Right hindlimb (tissue), 1 donor: Measurements from ENCODE around the gene NRL.

Source experiments
- DNase-seq: peaks from one replicate; pipeline ENCODE4 v3.0.0-alpha.2; 2018

The NRL gene

DNA sequence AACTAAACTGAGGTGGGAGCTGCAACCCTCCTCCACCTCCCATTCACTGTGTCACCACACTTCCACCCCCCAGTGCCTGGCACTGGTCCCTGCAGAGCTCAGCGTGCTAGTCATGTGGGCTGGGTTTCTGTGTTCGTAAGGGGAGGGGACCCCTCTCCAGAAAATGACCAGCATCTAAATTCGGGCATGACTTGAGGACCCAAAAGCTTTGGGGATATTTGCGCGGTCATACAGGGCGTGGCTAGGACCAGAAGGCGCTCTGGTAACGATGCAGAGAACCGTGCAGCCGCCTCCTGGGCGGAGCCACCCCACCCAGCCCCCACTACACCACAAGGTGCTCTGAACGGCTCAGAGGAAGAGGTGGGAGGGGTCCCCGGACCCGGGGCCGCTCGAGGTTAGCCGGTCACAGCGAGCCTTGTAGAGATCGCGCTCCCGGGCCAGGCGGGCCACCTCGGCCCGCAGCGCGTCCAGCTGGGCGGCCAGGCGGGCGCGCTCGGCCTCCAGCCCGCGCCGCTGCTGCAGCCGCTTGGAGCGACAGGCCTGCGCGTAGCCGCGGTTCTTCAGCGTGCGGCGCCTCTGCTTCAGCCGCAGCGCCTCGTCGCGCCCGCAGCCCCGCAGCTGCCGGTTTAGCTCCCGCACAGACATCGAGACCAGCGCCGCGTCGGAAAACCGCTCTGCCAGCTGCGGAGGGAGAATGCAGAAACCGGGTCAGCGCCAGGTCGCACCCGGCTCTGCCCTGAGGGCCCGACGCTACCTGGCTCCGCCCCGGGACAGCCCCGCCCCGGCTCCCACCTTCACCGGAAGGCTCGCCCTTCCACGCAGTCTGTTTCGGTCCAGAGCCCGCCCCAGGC, 33.6 kb downstream of the NRL start:
- DNase-seq, result peak; percentile 44

DNA sequence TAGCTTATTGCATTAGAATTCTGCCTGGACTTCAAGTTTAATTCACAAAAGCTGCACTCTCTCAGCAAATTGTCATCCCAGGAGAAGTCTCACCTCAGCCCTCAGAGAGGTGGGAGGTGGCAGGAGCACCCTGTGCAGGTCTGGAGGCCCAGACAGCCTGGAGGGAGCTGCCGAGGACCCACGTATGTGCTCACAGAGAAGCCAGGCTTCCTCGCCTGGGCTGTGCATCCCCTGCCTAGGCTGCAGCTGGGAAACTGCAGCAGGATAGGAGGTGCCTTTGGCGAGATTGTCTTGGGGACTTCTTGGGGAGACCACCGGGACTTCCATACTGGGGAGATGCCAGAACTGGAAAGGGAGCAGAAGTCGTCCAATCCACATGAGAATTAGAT, 34.6 kb downstream of the NRL start:
- DNase-seq, result no peak

DNA sequence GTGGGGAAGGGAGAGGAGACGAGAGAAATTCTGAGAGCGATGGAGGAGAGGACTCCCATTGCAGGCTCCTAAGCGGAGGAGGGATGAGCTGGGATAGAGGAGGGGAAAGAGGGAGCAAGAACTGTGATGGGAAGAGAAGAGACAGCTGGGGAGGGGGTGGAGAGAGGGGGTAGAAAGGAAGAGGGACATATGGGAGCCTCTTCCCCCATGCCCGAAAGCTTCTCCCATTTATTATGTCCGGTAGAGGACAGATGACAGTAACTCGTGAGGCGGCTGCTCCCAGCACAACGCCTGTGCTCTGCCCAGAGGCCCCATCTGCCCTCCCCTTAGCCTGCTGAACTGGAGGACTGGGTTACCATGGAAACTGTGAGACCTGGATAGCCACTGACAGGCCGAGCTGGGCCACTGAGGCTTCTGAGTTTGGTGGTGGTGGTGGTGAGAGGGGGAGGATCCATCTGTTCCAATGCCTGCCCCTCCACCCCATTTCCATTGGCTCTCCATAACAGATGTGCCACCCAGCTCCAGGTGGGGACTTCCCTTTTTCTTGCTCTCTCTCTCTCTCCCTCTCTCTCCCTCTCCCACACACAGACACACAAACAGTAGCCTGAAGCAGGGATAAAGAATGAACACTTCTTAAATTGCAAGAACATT, 35.1 kb downstream of the NRL start:
- no peak for DNase-seq

DNA sequence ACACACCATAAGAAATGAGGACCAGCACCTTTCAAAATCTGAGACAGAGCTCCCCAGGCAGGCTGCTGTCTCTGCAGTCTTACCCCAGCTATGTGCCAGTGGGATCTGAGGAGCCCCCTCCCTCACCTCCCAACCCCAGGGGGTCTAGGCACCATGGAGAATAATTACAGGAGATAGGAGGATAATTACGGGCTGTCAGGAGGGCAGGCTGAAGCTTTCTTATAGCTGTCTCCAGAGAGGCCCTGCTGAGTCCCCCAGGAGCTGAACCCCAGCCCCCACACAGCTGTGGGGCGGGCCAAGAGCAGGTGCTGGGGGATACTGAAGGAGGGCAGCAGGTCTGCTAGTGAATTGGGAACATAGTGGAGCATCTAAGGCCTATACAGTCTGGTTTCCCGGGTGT, 36.6 kb downstream of the NRL start:
- DNase-seq, result no peak

DNA sequence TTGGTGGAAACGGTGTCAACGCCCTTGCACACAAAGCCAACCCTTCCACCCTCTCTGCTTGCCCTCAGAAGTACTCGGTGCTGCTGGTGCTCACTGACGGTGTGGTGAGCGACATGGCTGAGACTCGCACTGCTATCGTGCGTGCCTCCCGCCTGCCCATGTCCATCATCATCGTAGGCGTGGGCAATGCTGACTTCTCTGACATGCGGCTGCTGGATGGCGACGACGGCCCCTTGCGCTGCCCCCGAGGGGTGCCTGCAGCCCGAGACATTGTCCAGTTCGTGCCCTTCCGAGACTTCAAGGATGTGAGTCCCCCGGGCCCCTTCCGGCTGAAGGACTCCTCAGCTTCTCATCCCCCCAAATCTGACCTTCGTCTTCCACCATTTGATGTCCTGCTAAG, 37.7 kb downstream of the NRL start:
- DNase-seq, result no peak

DNA sequence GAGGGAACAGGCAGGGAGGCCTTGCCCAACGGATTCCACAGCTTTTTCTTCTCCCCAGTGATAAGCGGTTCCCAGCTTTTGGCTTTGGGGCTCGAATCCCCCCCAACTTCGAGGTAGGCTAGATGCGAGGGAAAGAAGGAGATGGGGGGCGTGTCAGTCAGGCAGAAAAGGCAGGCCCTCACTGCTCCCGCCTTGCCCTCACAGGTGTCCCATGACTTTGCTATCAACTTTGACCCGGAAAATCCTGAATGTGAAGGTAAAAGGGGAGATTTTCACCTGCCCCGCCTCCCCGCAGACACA, 38.5 kb downstream of the NRL start:
- no peak for DNase-seq

DNA sequence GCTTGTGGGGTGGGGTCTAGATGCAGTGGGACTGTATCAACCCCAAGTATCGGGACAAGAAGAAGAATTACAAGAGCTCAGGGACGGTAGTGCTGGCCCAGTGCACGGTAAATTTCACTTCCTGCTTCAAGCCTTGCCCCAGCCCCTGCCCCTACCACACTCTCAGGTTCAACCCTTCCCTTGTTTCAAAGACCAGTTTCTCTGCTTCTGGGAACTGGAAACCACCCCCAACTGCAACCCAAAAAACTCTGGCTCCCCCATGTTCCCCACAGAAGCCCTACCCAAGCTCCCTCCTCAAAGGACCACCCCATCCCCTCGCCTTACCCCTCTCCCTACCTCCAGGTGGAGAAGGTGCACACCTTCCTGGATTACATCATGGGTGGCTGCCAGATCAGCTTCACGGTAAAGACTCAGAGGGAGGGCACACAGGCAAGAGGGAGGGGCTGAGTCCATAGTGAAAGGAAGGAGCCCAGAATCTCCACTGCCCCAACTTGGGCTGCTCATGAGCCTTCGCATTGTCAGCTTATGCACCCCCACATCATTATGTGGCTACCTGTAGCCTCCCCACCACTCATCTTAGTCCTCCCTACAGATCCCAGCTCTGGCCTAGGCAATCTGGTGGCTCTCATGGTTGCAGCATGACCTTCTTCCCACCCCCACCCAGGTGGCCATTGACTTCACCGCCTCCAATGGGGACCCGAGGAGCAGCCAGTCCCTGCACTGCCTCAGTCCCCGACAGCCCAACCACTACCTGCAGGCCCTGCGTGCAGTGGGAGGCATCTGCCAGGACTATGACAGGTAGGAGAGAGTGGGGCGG, 39.1 kb downstream of the NRL start:
- DNase-seq, result no peak

DNA sequence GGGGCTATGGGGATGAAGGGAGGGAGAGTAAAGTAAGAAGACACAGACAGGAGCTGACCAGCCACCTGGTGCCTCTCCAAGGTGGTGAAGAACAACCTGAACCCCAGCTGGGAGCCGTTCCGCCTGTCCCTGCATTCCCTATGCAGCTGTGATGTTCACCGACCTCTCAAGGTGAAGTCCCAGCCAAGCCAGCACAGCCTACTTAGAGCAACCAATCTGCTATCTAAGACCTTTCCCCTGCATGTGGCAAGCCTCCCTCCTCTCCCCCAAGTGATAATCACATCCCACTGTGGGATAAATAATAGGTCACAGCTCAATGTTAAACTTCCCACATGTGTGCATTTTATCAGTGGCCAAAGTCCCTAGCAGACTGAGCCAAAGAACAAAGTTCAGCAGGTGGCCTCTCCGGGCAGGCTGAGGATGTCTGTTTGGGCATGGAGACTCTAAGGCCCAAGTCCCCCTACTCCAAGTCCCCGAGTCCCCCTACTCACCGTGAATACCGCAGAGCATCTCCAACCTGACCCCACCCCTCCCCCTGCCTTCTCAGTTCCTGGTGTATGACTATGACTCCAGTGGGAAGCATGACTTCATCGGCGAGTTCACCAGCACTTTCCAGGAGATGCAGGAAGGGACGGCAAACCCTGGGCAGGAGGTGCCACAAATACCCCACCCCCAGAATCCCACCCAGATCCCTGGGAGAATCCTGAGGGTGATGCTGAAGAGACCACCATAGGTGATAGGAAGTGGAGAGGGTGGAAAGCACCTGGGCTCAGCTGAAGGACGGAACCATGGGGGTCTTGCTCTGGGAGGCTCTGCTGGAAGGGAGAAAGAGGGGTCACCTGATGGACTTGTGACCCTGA, 39.9 kb downstream of the NRL start:
- DNase-seq, result no peak

DNA sequence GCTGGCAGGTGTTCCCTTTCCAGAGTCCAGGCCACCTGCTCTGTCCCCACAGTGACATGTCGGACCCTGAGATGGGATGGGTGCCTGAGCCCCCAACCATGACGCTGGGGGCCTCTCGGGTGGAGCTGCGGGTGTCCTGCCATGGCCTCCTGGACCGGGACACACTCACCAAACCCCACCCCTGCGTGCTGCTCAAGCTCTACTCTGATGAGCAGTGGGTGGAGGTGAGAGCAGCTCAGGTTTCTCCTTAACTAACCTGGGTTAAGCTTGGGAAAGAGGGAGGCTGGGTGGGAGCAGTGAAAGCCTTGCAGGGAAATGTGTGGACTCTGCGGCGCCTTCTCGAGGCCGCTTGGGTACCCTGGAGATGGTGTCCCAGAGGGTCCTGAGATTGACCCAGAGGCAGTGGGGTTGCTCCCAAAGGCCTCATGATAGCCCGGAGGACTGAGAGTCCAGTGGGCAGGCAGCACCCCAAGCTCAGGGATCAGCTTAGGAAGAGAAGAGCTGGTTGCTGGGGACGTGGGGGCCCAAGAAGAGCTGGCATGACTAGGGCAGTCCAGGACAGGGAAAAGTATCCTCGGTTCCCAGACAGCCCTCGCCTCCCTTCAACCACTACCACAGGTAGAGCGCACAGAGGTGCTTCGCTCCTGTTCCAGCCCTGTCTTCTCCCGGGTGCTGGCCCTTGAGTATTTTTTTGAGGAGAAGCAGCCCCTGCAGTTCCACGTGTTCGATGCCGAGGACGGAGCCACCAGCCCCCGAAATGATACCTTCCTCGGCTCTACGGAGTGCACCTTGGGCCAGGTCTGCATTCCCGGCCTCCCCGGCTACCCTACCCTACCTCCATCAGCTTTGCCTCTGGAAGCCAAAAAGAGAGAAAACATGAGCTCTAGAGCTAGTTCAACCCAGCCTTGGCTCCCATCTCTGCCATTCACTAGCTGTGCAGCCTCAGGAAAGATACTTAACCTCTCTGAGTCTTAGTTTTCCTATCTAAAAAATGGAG, 41.6 kb downstream of the NRL start:
- DNase-seq, result no peak

DNA sequence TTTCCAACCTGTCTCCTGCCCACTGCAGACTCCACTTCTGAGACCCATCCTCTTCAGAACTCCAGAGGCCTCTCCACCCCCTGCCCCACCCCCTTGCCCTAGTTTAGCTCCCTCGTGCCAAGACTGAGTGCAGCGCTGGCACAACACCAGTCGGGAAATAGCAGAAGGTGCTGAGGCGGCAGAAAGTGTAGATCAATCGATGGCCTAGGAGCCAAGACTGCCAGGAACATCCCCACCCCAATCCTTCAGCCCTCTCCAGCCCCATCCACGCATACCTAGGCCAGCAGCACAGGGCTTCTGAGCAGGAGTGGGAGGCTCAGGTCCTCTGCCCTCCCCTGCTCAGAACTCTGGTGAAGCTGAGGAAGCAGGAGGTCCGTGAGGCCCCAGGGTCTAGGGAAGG, 42.3 kb downstream of the NRL start:
- DNase-seq, result no peak

DNA sequence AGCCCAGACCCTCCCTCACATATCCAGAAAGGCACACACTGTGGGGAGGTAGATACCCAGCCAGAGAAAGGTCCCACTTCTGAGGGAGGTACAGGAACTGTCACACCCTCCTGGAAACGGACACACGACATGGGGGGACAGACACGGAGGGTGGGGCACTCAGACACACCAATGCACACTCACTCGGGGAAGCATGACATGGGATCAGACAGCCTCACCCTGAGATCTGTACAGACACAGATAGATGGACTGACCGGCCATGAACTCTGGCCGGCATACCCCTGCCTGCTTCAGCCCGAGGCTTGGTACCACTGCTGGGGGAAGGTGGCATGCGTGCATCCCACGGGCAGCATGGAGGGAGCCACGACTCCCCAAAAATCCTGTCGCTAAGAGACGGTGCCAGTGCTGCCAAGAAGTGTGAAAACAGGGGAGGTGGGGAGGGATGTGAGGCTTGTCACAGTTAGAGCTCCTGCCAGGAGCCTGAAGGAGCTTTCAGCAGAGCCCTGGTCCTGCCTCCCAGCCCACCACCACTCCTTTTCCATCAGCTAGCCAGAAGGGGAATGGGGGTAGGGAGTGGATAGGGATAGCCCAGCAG, 42.8 kb downstream of the NRL start:
- DNase-seq, result no peak

DNA sequence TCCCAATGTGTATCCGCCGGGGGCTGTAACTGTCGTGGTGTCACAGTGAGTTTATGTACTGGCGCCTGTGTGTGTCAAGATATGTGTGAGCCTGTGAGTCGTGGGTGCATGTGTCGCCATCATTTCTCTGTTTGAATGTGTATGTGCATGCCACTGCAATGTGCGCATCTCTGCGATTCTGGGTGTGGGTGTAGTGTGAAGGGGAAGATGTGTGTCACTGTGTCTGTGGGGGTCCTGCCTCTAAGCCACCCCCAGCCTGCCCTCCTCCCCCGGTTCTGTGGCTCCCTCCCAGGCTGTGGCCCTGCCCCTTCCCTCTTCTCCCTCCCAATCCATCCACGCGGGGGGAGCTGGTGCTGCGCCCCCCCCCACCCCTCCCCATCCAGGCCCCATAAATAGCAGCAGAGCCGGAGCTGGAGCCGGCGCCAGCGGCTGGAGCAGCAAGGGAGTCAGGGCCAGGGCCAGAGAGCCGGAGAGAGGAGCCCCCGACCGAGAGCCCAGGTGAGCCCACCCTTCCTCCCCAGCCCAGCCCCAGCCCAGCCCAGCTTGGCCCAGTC, 43.5 kb downstream of the NRL start, which contains the start of gene CPNE6:
TSS of gene CPNE6 (plus strand) at position 419 of the 554 bp plus-strand sequence. CDS start 1,375 bp downstream, outside the sequence.
- no peak for DNase-seq

DNA sequence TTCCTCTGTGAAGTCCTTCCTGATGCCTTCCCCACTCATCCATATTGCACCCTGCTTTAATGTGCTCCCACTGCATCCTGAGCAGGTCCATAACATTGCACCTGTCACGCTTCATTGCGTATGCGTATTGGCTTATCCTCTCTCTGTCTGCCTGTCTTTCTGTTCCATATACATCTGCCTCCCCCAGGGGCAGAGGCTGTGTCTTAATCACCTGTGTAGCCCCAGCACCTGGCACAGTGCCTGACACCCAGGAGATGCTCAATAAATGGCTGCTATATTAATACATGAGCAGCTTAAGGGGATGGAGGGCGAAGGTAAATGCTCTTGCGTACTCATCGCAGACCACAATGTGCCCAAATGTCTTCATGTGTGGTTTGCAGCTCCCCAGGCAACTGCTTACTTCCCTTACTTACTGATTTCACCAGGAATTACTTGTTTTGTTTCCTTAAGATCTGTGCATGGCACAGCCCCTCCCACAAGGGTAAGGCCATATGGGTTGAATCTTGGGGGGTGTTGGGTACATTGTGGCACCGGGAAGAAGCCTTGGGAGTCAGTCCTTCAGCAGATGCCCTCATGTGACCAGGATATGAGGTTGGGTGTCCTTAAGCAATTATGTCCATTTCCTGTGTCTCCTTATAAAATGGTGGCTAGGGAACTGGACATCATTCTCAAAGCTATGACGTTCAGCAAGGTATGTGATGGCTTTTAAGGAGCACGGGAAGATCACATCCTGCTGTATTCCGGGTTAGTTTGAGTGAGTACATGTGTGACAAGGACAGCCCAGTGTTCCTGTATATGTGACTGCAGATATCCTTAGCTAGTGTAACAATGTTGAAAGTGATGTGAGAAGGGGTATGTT, 44.2 kb downstream of the NRL start:
- no peak for DNase-seq

DNA sequence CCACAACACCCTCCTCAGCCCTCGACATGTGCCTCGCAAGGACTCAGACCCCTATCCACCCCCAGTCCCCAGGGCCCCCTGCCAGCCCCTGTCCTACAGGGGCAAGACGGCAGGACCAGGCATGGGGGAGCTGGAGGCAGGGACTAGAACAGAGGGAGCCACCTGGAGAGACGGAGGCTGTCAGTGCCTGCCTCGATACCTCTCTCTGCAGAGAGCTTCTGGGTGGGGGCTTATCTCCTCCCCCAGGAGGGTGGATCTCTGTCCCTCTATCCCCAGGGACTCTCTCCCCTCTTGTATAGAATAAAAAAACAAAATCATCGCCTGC, 45.4 kb downstream of the NRL start:
- no peak for DNase-seq

DNA sequence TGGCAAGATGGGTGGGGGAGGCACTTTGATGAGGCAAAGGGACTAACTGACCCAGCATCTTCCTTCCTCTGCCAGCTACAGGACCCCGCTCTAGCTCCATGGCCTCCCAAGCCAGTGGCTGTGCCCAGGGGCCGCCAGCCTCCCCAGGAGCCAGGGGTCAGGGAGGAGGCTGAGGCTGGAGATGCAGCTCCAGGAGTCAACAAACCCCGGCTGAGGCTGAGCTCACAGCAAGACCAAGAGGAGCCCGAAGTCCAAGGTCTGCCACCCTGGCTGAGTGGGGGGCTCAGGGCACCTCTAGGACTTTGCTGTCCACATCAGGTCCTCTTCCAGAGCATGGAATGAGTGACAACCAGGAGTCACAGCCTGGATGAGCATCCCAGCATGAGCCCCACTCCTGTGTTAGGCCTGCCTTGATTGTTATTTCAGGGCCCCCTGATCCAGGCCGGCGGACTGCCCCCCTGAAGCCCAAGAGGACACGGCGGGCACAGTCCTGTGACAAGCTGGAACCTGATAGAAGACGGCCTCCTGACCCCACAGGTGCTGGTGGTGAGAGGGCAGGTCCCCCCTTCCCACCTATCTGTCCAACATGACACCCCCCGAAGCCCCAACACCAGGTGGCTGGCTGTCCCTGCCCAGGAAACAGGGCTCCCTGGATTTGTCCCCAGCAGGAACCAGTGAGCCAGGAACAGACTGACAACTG, 45.9 kb downstream of the NRL start:
- DNase-seq, result no peak

DNA sequence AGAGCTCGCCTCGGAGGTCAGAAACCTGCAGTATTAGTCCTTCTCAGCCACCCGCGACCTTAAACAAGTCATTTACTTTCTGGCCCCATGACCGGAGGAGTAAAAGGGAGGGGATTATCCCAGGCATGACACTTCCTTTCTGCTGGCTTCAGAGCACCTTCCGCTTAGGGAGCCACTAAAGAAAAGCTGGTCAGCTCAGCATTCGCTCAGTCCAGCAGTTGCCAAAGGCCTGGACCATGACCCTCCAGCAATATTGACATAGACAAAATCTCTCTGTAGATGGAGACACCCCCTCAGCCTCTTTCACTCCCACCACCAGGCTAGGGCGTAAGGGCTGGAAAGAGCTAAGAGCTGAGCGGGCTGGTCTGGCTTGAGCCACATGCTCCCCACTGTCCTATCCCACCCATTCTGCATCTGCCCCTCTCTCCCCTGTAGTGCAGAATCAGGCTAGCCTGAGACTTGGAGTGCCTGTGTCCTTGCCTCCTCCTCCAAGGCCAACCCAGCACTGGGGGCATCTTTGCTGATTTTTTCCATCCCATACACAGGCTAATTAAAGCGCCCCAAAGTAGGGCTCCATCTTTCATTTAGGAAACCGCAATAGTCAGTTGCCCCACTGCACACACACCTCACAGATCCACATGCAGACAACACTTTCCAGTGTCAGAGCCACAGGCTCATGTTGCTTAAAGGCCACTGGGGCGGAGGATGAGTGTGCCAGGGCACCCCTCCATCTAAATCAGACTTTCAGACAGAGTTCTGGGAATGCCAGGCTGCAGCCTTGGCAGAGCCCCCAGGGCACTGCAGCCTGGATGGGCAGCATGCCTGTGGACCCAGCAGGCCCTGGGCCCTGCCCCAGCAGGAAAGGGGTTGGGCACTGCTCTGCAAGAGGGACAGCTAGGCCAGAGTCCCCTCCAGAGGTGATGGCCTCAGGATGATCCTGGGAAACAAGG, 47.3 kb downstream of the NRL start:
- no peak for DNase-seq

DNA sequence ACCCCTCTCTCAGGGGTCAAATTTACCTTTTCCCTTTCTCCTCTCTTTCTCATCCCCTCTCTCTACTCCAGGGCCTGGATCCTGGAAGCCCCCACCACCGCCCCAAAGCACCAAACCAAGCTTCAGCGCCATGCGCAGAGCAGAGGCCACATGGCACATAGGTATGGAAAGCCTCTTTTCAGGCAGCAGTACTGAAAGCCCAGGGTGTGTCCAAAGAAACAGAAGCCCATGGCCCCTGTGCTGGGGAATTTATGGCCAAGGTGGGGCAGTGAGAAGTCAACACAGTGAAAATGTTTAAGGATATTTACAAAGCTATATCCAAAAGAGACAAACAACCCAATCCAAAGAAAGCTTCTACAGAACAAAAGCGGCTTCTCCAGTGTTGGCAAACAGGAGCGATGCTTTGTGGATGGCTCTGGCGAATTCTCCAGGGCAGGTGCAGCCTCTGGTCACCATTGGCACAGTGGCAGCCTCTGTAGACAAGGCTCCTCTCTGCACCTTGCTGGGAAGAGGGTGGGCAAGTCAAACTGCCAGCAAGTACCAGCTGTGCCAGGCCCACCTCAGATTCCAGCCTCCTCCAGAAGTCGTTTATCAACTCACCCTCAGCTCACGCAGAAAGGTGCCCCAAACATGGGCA, 48.1 kb downstream of the NRL start:
- no peak for DNase-seq

DNA sequence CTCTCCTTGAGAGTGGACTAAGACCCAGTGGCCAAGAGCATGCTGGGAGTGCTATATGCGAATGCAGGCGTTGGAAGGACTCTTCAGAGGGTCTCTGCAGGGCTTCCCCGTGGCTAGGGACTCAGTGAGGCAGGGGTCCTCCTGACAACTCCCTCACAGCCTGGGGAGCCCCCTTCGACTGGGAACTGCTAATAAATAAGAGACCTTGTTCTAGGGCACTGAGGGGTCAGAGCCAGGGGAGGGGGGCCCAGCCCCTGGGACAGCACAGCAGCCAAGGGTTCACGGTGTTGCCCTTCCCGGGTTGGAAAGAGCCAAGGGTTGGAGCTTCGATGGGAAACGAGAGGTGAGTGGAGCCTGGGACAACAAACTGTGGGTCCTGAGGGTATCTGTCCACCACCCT, 49.3 kb downstream of the NRL start:
- DNase-seq, result no peak
